HepG2 (cell line): ENCODE data around the gene CCDC73. TPM values are rescaled to one million over a fixed set of nuclear protein-coding genes. Genes with fewer than 3 reads are reported as not detected.

ENCODE experiments used
- ATAC-seq: fragments of 200-7000 bp; cut with Tn5 transposase; 3 replicates; pipeline ENCODE4 v1.9.1; 2020; ENCODE audit warnings: mild to moderate bottlenecking, moderate library complexity
- BruUV-seq: library from RNA; stranded (reverse); fragments of 400-500 nt; replicated peaks from 2 replicates; lab custom pipeline; 2021; lab: Mats Ljungman, UMichigan
- CTCF ChIA-PET: fragments of 300-600 bp; formaldehyde crosslinking; extraction: SDS; loops from one replicate; lab custom pipeline; 2021; ENCODE audit warnings: low total read pairs, inconsistent platforms, low intra/inter-chr PET ratio; lab: Yijun Ruan, JAX
- POLR2A ChIA-PET: fragments of 350-600 bp; sonication (Branson Sonifier 250); formaldehyde crosslinking; loops from one replicate; lab custom pipeline; 2020; ENCODE audit warnings: antibody characterized with exemption, inconsistent platforms; lab: Yijun Ruan, JAX
- DNase-seq: peaks from one replicate; pipeline ENCODE4 v3.0.0-alpha.2; 2015; ENCODE audit warnings: low spot score
- FAIRE-seq: peaks from 3 replicates; lab custom pipeline; 2011; peaks lifted over from hg19 to GRCh38; lab: Jason Lieb, UNC
- H2AFZ ChIP-seq: one replicate; pipeline ENCODE4 v1.6.1; 2011; ENCODE audit warnings: low read length, inconsistent platforms
- H3K27ac ChIP-seq: fragments of 300-600 bp; 3 replicates; pipeline ENCODE4 v1.8.0; 2011; ENCODE audit warnings: mixed run types, mild to moderate bottlenecking, mixed read lengths, low read length, inconsistent platforms; ENCODE audit not compliant: insufficient read depth; ENCODE audit errors: extremely low read length
- H3K27me3 ChIP-seq, 2 experiments: fragments of 200-600 bp in 1 of 2; 2 replicates in 1 of 2; 3 replicates in 1 of 2; pipeline versions ENCODE4 v1.6.0 to v1.8.0; 2011; ENCODE audit warnings: low read length in 2 of 2, mild to moderate bottlenecking in 2 of 2, moderate library complexity in 2 of 2, inconsistent platforms in 1 of 2; ENCODE audit not compliant: insufficient read depth in 2 of 2, control insufficient read depth in 1 of 2
- H3K36me3 ChIP-seq, 2 experiments: fragments of 200-600 bp in 1 of 2; replicated peaks in 1 of 2; 2 replicates in 1 of 2; 3 replicates in 1 of 2; pipeline versions ENCODE4 v1.5.1 to v1.8.0; 2011; ENCODE audit warnings: low read length in 2 of 2, inconsistent platforms in 1 of 2; ENCODE audit not compliant: insufficient read depth in 2 of 2, control insufficient read depth in 1 of 2
- H3K4me1 ChIP-seq: 2 replicates; pipeline ENCODE4 v1.5.1; 2012; ENCODE audit warnings: low read length, inconsistent platforms; ENCODE audit not compliant: insufficient read depth
- H3K4me2 ChIP-seq: 2 replicates; pipeline ENCODE4 v1.6.0; 2011; ENCODE audit warnings: low read depth, low read length, inconsistent platforms
- H3K4me3 ChIP-seq, 3 experiments: fragments of 200-600 bp in 1 of 3; sonication (generic), shearing (Covaris generic) in 1 of 3; replicated peaks in 1 of 3; 2 replicates each; pipeline ENCODE4 v1.5.1; 2011 to 2016; ENCODE audit warnings: low read length in 3 of 3, inconsistent platforms in 2 of 3, low read depth in 2 of 3, mild to moderate bottlenecking in 2 of 3, control low read depth in 1 of 3, mixed read lengths in 1 of 3; ENCODE audit not compliant: insufficient read depth in 1 of 3
- H3K79me2 ChIP-seq: one replicate; pipeline ENCODE4 v1.6.1; 2011; ENCODE audit warnings: low read length, inconsistent platforms; ENCODE audit not compliant: insufficient read depth
- H3K9ac ChIP-seq: 2 replicates; pipeline ENCODE4 v1.6.0; 2011; ENCODE audit warnings: mild to moderate bottlenecking, low read depth, low read length, inconsistent platforms; ENCODE audit not compliant: insufficient read depth
- H3K9me3 ChIP-seq: 2 replicates; pipeline ENCODE4 v1.5.1; 2012; ENCODE audit warnings: mild to moderate bottlenecking, low read length
- H4K20me1 ChIP-seq: 2 replicates; pipeline ENCODE4 v1.6.0; 2011; ENCODE audit warnings: inconsistent platforms, mild to moderate bottlenecking, low read length, moderate library complexity; ENCODE audit not compliant: insufficient read depth
- MAFK ChIP-seq, 2 experiments: IDR thresholded peaks in 1 of 2; conservative IDR thresholded peaks in 1 of 2; 2 replicates each; pipeline ENCODE4 v1.6.1; 2011; ENCODE audit warnings: improper control_type of control experiment in 2 of 2, low read length in 2 of 2
- MLXIP ChIP-seq: sonication (generic); formaldehyde crosslinking; IDR thresholded peaks from 2 replicates; pipeline ENCODE4 v1.9.0; 2021; ENCODE audit warnings: missing genetic modification reagents, borderline replicate concordance
- MYC ChIP-seq: sonication (generic); formaldehyde crosslinking; IDR thresholded peaks from 2 replicates; pipeline ENCODE4 v1.9.0; 2021; ENCODE audit warnings: missing genetic modification reagents, borderline replicate concordance
- PTBP1 ChIP-seq: fragments of 200-400 bp; formaldehyde crosslinking; IDR thresholded peaks from 2 replicates; pipeline ENCODE4 v1.6.1; 2018; ENCODE audit warnings: low read length, low read depth; ENCODE audit not compliant: poor library complexity, severe bottlenecking
- SIX4 ChIP-seq: sonication (generic); formaldehyde crosslinking; IDR thresholded peaks from 2 replicates; pipeline ENCODE4 v1.4.0; 2020; ENCODE audit warnings: missing genetic modification reagents
- SMYD3 ChIP-seq: sonication (generic); formaldehyde crosslinking; IDR thresholded peaks from 2 replicates; pipeline ENCODE4 v1.8.1; 2023; ENCODE audit warnings: mild to moderate bottlenecking, missing genetic modification reagents
- TCF12 ChIP-seq, 2 experiments: fragments of 450-650 bp in 1 of 2; sonication (generic) in 1 of 2; formaldehyde crosslinking in 1 of 2; IDR thresholded peaks; 2 replicates each; pipeline versions ENCODE4 v1.6.1 to v1.8.0; 2017 to 2022; ENCODE audit warnings: antibody characterized with exemption in 1 of 2, mild to moderate bottlenecking in 1 of 2, missing genetic modification reagents in 1 of 2, moderate library complexity in 1 of 2
- ZNF234 ChIP-seq: sonication (generic); formaldehyde crosslinking; conservative IDR thresholded peaks from 2 replicates; pipeline ENCODE4 v1.5.1; 2020; ENCODE audit warnings: mild to moderate bottlenecking, missing genetic modification reagents
- ZNF737 ChIP-seq: sonication (generic); formaldehyde crosslinking; IDR thresholded peaks from 2 replicates; pipeline ENCODE4 v1.5.0; 2020; ENCODE audit warnings: missing genetic modification reagents, mild to moderate bottlenecking, borderline replicate concordance
- WGBS: methylation state at CpG from one replicate; pipeline ENCODE4 v1.1.6; 2017; ENCODE audit warnings: low lambda C conversion rate; 5-methylcytosine and 5-hydroxymethylcytosine counted together
- in situ Hi-C: cut with HindIII; loops from 2 replicates; pipeline ENCODE4 v1.10.0; 2017; ENCODE audit warnings: low pct_unique_long_range_greater_than_20kb; ENCODE audit not compliant: extremely low pct_ligation_motif_present
- intact Hi-C: fragments of 100-400 bp; cut with micrococcal nuclease; formaldehyde crosslinking; loops from one replicate; pipeline ENCODE4 v1.10.0; 2022; ENCODE audit not compliant: unreplicated experiment
- polyA plus RNA-seq, 8 experiments: library from polyadenylated mRNA; depleted of rRNA in 3 of 8; stranded (reverse) in 7 of 8; unstranded in 1 of 8; fragments of >200 nt; fragmentation: Illumina TruSeq in 4 of 8; extraction: Trizol in 4 of 8; gene quantifications; 2 replicates each; pipeline versions ENCODE4 v1.2.1 to v1.2.3, GENCODE V29; 2011 to 2016; ENCODE audit warnings: low read depth in 4 of 8, missing spikeins in 1 of 8, mixed read lengths in 1 of 8; ENCODE audit not compliant: insufficient read depth in 1 of 8
- total RNA-seq, 5 experiments: library from RNA; depleted of rRNA; stranded (reverse); fragments of >200 nt; fragmentation: Illumina TruSeq; extraction: Trizol; gene quantifications; 2 replicates each; pipeline ENCODE4 v1.2.3, GENCODE V29; 2016; ENCODE audit warnings: low read depth in 1 of 5
- TF ChIP-seq, protein P1 (sequence below): sonication (generic); formaldehyde crosslinking; IDR thresholded peaks from 2 replicates; pipeline ENCODE4 v1.8.0; 2022; ENCODE audit warnings: low read depth, missing genetic modification reagents
- TF ChIP-seq, protein P2 (sequence below): IDR thresholded peaks from 2 replicates; pipeline ENCODE4 v1.6.1; 2016; ENCODE audit warnings: missing compliant biosample characterization, missing genetic modification reagents, borderline replicate concordance
- TF ChIP-seq, protein P3 (sequence below): sonication (generic); formaldehyde crosslinking; IDR thresholded peaks from 2 replicates; pipeline ENCODE4 v1.4.0; 2020; ENCODE audit warnings: low read depth, mild to moderate bottlenecking, missing genetic modification reagents

The CCDC73 gene
- total and polyA plus RNA-seq, 2 of the 13 experiments (the other 11 are each of a cell fraction or from before 2014, with no cell fraction given): 0.01 to 0.11 TPM

DNA sequence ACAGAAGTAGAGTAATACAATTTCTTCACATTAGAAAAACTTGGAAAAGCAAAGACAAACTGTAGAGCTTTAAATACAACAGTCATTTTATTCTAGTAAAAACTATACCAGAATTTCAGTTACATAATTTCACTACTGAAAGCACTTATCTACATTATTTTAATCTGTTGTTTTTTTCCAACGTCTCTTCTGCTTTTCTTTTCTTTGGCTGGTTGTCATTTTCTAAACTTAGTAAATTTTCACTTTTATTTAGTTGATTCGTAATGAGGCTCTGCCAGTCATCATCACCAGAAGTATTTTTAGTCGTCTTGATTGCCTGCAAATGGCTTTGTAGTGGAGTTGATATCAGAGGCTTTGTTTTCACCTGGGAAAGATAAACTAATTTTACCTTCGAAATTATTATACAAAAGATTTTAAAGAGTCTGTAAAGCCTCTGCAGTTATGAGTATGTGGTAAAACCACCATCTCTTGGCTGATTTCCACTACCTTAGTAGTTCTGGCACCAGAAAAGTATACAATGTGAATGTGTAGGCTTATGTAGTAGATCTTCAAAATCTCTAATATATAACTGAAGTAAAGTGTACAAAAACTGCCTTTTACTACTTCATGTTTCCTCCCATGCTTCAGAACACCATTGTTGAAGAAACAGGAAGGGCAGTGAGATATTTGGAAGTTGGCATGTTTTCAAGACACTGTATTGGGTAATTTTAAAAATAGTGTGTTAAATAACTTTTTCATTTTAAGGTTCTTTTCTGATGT, 191.6 kb downstream of the CCDC73 start (continued):
- TF ChIP-seq TCF12 (IDR thresholded peaks at IDR 0.05) (no peak), TCF12 (CRISPR knock-in tag; IDR thresholded peaks at IDR 0.05) (no peak), PTBP1 (no peak), MAFK (conservative IDR thresholded peaks at IDR 0.05 in 1 of 2, IDR thresholded peaks at IDR 0.05 in 1 of 2; ENCODE audit: low read length in 2 of 2) (no peak), ZNF737 (CRISPR knock-in tag) (no peak)
- TF ChIP-seq, protein P1, sequence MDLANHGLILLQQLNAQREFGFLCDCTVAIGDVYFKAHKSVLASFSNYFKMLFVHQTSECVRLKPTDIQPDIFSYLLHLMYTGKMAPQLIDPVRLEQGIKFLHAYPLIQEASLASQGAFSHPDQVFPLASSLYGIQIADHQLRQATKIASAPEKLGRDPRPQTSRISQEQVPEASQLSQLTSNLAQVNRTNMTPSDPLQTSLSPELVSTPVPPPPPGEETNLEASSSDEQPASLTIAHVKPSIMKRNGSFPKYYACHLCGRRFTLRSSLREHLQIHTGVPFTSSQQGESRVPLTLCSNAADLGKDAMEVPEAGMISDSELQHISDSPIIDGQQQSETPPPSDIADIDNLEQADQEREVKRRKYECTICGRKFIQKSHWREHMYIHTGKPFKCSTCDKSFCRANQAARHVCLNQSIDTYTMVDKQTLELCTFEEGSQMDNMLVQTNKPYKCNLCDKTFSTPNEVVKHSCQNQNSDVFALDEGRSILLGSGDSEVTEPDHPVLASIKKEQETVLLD (CRISPR knock-in tag): no peak
- TF ChIP-seq, protein P2, sequence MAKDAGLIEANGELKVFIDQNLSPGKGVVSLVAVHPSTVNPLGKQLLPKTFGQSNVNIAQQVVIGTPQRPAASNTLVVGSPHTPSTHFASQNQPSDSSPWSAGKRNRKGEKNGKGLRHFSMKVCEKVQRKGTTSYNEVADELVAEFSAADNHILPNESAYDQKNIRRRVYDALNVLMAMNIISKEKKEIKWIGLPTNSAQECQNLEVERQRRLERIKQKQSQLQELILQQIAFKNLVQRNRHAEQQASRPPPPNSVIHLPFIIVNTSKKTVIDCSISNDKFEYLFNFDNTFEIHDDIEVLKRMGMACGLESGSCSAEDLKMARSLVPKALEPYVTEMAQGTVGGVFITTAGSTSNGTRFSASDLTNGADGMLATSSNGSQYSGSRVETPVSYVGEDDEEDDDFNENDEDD (CRISPR knock-in tag): no peak

- no peak overlapping the region for H2AFZ ChIP-seq
- H3K9ac ChIP-seq: no peak overlapping the region
- H3K36me3 ChIP-seq: peaks cover 14 to 56% of the 10 kb centered on the region in 2 experiments
- no peaks in the 10 kb centered on the region for H3K27me3 ChIP-seq
- H4K20me1 ChIP-seq: no peaks in the 10 kb centered on the region
- ChIA-PET CTCF (no interaction called here), POLR2A (no interaction called here)
- H3K4me2 ChIP-seq: no peak overlapping the region
- no peaks in the 10 kb centered on the region for H3K79me2 ChIP-seq
- DNase-seq: no peak
- no peaks in the 10 kb centered on the region for H3K4me1 ChIP-seq
- BruUV-seq: no TSS peak
- intact Hi-C loops: no loop called here
- ATAC-seq: no peak
- no peak for FAIRE-seq
- H3K4me3 ChIP-seq: no peak overlapping the region
- in situ Hi-C loops: no loop called here
- H3K9me3 ChIP-seq: no peaks in the 10 kb centered on the region
- TF ChIP-seq, protein P3, sequence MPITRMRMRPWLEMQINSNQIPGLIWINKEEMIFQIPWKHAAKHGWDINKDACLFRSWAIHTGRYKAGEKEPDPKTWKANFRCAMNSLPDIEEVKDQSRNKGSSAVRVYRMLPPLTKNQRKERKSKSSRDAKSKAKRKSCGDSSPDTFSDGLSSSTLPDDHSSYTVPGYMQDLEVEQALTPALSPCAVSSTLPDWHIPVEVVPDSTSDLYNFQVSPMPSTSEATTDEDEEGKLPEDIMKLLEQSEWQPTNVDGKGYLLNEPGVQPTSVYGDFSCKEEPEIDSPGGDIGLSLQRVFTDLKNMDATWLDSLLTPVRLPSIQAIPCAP (CRISPR knock-in tag): no peak
- TF ChIP-seq, protein P1 (CRISPR knock-in tag): no peak
- TF ChIP-seq MLXIP (CRISPR knock-in tag) (no peak), SMYD3 (CRISPR knock-in tag) (no peak), ZNF234 (CRISPR knock-in tag) (no peak), SIX4 (CRISPR knock-in tag) (no peak), MYC (no peak)
- H3K27ac ChIP-seq: no peak overlapping the region
- WGBS: 100% methylated on average over 1 of the region's 1 CpG
Observed at GRCh38 chr11:32597921-32598320, 196.5 kb downstream of the CCDC73 start.
